HUDEP-2 (cell line): ENCODE data around the gene BLOC1S2.
"Not testable (repeated sequence)": the region's sequence is repeated elsewhere in the genome, so short reads cannot be mapped to it uniquely, and the experiment has no call there.

Experiments
- DNase-seq, 76 experiments: peaks; one replicate each; lab custom pipeline; 2025; ENCODE audit not compliant: unreplicated experiment in 76 of 76; lab: John Stamatoyannopoulos, UW

The BLOC1S2 gene

GRCh38 chr10:100292300-100292699 lies 5.8 kb upstream of the BLOC1S2 start:
- not testable (repeated sequence) for DNase-seq

GRCh38 chr10:100291356-100291755 lies 4.9 kb upstream of the BLOC1S2 start:
- no peak for DNase-seq

- DNase-seq = peak in 42 of 76 experiments; percentile 4 to 79 (median 32)
Observed at GRCh38 chr10:100289641-100290040, 3.2 kb upstream of the BLOC1S2 start.

- DNase-seq = no peak
Observed at GRCh38 chr10:100288196-100288595, 1.7 kb upstream of the BLOC1S2 start.

- no peak for DNase-seq
Observed at GRCh38 chr10:100287756-100288155, 1.3 kb upstream of the BLOC1S2 start.

GRCh38 chr10:100285326-100285725 lies 1.2 kb downstream of the BLOC1S2 start:
- peak in 1 of 76 experiments; percentile 7 for DNase-seq

- DNase-seq = no peak
Observed at GRCh38 chr10:100282907-100283306, 3.6 kb downstream of the BLOC1S2 start.

GRCh38 chr10:100276971-100277370 lies 9.5 kb downstream of the BLOC1S2 start:
- DNase-seq = not testable (repeated sequence)

GRCh38 chr10:100267239-100268104 lies 19.0 kb downstream of the BLOC1S2 start, which contains the start of gene CWF19L1:
Gene CWF19L1, minus strand, starts transcription at chr10:100267638. Its CDS starts 45 bp downstream, at chr10:100267593.
- DNase-seq = peak in 74 of 76 experiments; percentile 16 to 82 (median 64)

GRCh38 chr10:100265821-100266485 lies 20.5 kb downstream of the BLOC1S2 start:
- no peak for DNase-seq

GRCh38 chr10:100254191-100254590 lies 32.3 kb downstream of the BLOC1S2 start:
- no peak for DNase-seq

- no peak for DNase-seq
Observed at GRCh38 chr10:100253041-100253440, 33.4 kb downstream of the BLOC1S2 start.

GRCh38 chr10:100248820-100249219 lies 37.7 kb downstream of the BLOC1S2 start:
- no peak for DNase-seq

GRCh38 chr10:100245484-100246220 lies 40.8 kb downstream of the BLOC1S2 start:
- no peak for DNase-seq

GRCh38 chr10:100239851-100240250 lies 46.6 kb downstream of the BLOC1S2 start:
- DNase-seq = no peak

GRCh38 chr10:100238429-100238828 lies 48.1 kb downstream of the BLOC1S2 start:
- DNase-seq = no peak

- no peak for DNase-seq
Observed at GRCh38 chr10:100232101-100232500, 54.4 kb downstream of the BLOC1S2 start.

GRCh38 chr10:100229819-100230422 lies 56.6 kb downstream of the BLOC1S2 start:
- DNase-seq = peak in 1 of 76 experiments; percentile 35

- peak in 8 of 76 experiments; percentile 1 to 49 (median 28) for DNase-seq
Observed at GRCh38 chr10:100223879-100224278, 62.6 kb downstream of the BLOC1S2 start.
